ENCODE data around the gene SLC16A13.

SLC16A13 gene

GRCh38 chr17:7019839-7020519 is 15.8 kb upstream of the SLC16A13 start:
- Histone ChIP-seq H3K4me1 (peaks cover 89% of the 10 kb centered on the region), H3K4me2 (peak overlapping the region; percentile 49), H3K27me3 (peaks cover 32% of the 10 kb centered on the region), H3K36me3 (0 out of 2 replicates have a peak, but pooled peaks cover 8% of the 10 kb centered on the region), H4K20me1 (no peaks in the 10 kb centered on the region), H3K4me3 (no peak overlapping the region), H3K9ac (no peak overlapping the region), H3K27ac (peak overlapping the region; percentile 35; the same call in 1 of the 2 replicates), H3K9me3 (no peaks in the 10 kb centered on the region)
- TF ChIP-seq Cebpa-rat (IDR thresholded peaks at IDR 0.05): no peak

DNA sequence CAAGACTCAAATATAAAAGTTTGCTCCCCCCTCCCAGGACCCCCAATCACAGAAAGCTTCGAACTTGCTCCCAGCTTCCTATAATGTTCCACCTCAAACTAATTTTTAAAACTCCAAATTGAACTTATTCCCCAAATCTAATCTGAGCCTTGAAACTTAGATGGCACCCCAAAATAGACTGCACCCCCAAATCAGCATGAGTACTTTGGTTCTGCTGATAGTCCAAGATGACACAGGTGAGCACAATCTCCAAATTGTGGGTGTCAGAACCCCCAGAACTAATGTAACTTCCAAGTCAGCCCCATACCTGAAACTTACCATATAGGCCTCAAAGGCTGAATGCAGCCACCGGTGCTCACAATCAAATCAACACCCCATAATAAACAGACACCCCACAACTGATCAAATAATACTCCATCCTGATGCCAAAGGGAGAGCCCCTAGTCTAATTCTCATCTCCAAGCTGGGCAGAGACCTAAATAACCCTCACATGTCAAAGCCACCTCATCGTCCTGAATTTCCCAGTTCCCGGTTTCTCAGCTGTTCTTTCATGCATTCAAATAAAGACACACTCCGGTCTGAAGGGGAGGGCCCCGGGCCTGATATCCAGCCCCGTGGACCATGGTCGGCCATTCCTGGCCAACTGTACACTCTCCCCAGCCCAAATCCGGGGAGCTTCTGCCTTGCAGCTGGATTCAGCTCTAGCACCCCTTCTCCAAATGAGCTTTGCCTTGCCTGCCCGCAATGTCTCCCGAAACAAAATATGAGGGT is 14.7 kb upstream of the SLC16A13 start:
- Histone ChIP-seq H3K4me1 (peaks cover 79% of the 10 kb centered on the region), H3K4me2 (peak overlapping the region; percentile 81), H3K36me3 (0 out of 2 replicates have a peak, but pooled peaks cover 8% of the 10 kb centered on the region), H3K9ac (peak overlapping the region; percentile 72; the same call in 1 of the 2 replicates), H3K4me3 (no peak overlapping the region), H3K27ac (peak overlapping the region; percentile 77; the same call in 1 of the 2 replicates), H3K27me3 (peaks cover 32% of the 10 kb centered on the region), H4K20me1 (no peaks in the 10 kb centered on the region), H3K9me3 (no peaks in the 10 kb centered on the region)
- TF ChIP-seq Cebpa-rat (IDR thresholded peaks at IDR 0.05): no peak

DNA sequence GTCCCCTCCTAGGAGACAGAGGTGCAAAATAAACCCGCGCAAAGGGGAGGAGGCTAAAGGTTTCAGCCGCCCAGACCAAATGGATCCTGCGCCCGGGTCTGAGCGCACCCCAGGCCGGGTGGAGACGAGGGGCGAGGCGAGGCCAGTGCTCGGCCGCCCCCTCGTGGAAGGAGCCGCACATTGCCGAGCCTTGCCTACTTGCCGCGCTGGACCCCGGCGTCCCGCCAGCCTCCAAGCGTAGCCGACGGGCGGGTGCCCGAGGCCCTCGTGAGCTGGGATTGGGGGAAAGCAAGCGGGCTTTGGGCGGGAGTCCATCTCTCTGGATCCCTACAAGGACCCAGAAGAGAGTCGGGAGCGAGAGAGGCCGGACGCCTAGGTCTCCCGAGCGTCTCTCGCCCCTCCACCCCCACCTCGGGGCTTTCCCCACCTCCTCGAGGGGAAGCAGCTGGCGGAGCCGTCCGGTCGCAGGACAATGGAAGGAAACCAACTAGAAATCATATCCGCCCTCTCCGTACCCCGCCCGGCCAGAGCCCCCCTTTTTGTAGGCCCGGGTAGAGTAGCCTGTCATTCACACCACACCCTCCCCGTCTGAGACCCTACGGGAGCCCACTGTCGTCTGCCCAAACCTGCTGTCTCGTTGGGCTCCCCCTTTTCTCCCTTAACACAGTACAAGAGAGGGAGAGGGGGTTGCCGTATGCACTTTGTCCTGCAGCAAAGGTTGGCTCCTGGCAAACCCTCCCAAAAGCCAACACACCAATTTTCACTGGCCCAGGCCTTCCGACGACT is 13.6 kb upstream of the SLC16A13 start:
- Histone ChIP-seq H3K9me3 (no peaks in the 10 kb centered on the region), H3K27ac (peak overlapping the region; percentile 77), H3K4me3 (peak overlapping the region; percentile 61), H3K4me1 (peaks cover 73% of the 10 kb centered on the region), H3K27me3 (peaks cover 32% of the 10 kb centered on the region), H3K4me2 (peak overlapping the region; percentile 81), H3K36me3 (0 out of 2 replicates have a peak, but pooled peaks cover under 1% of the 10 kb centered on the region), H3K9ac (peak overlapping the region; percentile 72), H4K20me1 (no peaks in the 10 kb centered on the region)
- no peak for TF ChIP-seq Cebpa-rat (IDR thresholded peaks at IDR 0.05)

DNA sequence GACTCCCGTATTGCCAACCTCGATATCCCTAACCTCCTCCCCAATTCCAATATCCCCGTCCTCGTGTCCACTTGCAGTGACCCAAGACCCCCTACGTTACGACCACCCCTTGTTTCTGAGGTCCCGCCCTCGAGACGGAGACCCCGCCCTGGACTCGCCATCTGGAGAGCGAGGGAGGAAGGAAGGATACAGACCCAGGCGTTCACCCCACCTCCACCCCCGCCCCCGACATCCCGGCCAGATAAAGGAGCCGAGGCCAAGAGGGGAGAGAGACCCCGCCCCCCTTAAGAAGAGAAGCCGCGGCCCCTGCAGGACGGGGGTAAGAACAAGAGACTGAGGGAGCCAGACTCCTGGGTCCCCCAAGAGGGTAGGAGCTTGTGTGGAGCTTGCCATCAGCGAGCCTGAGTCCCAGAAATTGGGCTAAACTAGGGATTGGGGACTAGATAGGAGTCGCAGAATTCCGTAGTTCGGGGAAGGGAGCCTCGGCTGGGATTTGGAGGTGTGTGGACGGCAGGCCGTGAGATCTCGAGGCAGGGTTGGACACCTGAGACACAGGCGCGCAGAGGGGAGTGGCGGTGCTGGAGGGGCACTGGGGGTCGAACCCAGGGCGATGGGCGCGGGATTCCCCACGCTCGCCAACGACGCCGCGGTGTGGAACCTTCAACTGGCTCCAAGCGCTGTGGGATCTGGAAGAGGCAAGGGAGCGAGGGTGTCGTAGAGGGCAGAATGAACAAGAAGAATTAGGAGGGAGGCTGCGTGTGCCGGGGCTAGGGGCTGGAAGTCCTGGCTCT is 12.8 kb upstream of the SLC16A13 start, which contains the start of gene BCL6B:
BCL6B (plus strand) TSS at position 270 of the 791 bp plus-strand sequence. CDS start 622 bp downstream, outside the sequence.
- Histone ChIP-seq H4K20me1 (no peaks in the 10 kb centered on the region), H3K9me3 (no peaks in the 10 kb centered on the region), H3K4me1 (peaks cover 70% of the 10 kb centered on the region), H3K27ac (peak within 1 kb of the TSS; percentile 77), H3K27me3 (peaks cover 32% of the 10 kb centered on the region), H3K4me2 (peak within 1 kb of the TSS; percentile 81), H3K4me3 (peak within 1 kb of the TSS; percentile 61), H3K9ac (peak within 1 kb of the TSS; percentile 72), H3K36me3 (0 out of 2 replicates have a peak, but pooled peaks cover 4% of the 10 kb centered on the region)
- no peak for TF ChIP-seq Cebpa-rat (IDR thresholded peaks at IDR 0.05)

- no peaks in the 10 kb centered on the region for H4K20me1 ChIP-seq
- H3K9me3 ChIP-seq: no peaks in the 10 kb centered on the region
- peak overlapping the region; percentile 77 for H3K27ac ChIP-seq
- peak overlapping the region; percentile 20; the same call in 1 of the 2 replicates for H3K9ac ChIP-seq
- H3K4me2 ChIP-seq: peak overlapping the region; percentile 81
- H3K4me3 ChIP-seq: peak overlapping the region; percentile 61
- peaks cover 32% of the 10 kb centered on the region for H3K27me3 ChIP-seq
- no peak for TF ChIP-seq Cebpa-rat (IDR thresholded peaks at IDR 0.05)
- peaks cover 63% of the 10 kb centered on the region for H3K4me1 ChIP-seq
- H3K36me3 ChIP-seq: 0 out of 2 replicates have a peak, but pooled peaks cover 4% of the 10 kb centered on the region
Observed at GRCh38 chr17:7023576-7024401, 12.0 kb upstream of the SLC16A13 start.

DNA sequence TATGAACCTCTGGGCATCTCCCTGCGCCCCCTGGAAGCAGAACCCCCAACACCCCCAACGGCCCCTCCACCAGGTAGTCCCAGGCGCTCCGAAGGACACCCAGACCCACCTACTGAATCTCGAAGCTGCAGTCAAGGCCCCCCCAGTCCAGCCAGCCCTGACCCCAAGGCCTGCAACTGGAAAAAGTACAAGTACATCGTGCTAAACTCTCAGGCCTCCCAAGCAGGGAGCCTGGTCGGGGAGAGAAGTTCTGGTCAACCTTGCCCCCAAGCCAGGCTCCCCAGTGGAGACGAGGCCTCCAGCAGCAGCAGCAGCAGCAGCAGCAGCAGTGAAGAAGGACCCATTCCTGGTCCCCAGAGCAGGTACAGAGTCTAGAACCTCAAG is 11.4 kb upstream of the SLC16A13 start:
- TF ChIP-seq Cebpa-rat (IDR thresholded peaks at IDR 0.05): no peak
- peak overlapping the region; percentile 33; the same call in 1 of the 2 replicates for H3K4me2 ChIP-seq
- 0 out of 2 replicates have a peak, but pooled peaks cover 4% of the 10 kb centered on the region for H3K36me3 ChIP-seq
- H4K20me1 ChIP-seq: no peaks in the 10 kb centered on the region
- no peaks in the 10 kb centered on the region for H3K9me3 ChIP-seq
- peaks cover 32% of the 10 kb centered on the region for H3K27me3 ChIP-seq
- no peak overlapping the region for H3K27ac ChIP-seq
- H3K4me1 ChIP-seq: peaks cover 66% of the 10 kb centered on the region
- H3K9ac ChIP-seq: no peak overlapping the region
- no peak overlapping the region for H3K4me3 ChIP-seq

GRCh38 chr17:7025245-7025644 is 10.6 kb upstream of the SLC16A13 start:
- Histone ChIP-seq H3K36me3 (0 out of 2 replicates have a peak, but pooled peaks cover 4% of the 10 kb centered on the region), H3K4me2 (no peak overlapping the region), H3K4me3 (no peak overlapping the region), H3K9ac (no peak overlapping the region), H3K27me3 (peaks cover 32% of the 10 kb centered on the region), H3K4me1 (peaks cover 67% of the 10 kb centered on the region), H3K27ac (no peak overlapping the region), H3K9me3 (no peaks in the 10 kb centered on the region), H4K20me1 (no peaks in the 10 kb centered on the region)
- no peak for TF ChIP-seq Cebpa-rat (IDR thresholded peaks at IDR 0.05)

- no peak overlapping the region for H3K4me2 ChIP-seq
- no peaks in the 10 kb centered on the region for H3K9me3 ChIP-seq
- 0 out of 2 replicates have a peak, but pooled peaks cover 4% of the 10 kb centered on the region for H3K36me3 ChIP-seq
- H3K4me1 ChIP-seq: peaks cover 69% of the 10 kb centered on the region
- no peak for TF ChIP-seq Cebpa-rat (IDR thresholded peaks at IDR 0.05)
- peaks cover 26% of the 10 kb centered on the region for H3K27me3 ChIP-seq
- no peaks in the 10 kb centered on the region for H4K20me1 ChIP-seq
- H3K27ac ChIP-seq: no peak overlapping the region
- H3K9ac ChIP-seq: no peak overlapping the region
- no peak overlapping the region for H3K4me3 ChIP-seq
Observed at GRCh38 chr17:7026471-7027115, 9.2 kb upstream of the SLC16A13 start.
